Activated CD8-positive, alpha-beta memory T cell treated with anti-CD3 and anti-CD28 coated beads, Interleukin-2, amount 50 U/mL, for 48 hours (primary cell): ENCODE measurements around the gene TCF20.

ENCODE experiments used
- DNase-seq: peaks from one replicate; pipeline ENCODE4 v3.0.0-alpha.2; 2020

The TCF20 gene

DNA sequence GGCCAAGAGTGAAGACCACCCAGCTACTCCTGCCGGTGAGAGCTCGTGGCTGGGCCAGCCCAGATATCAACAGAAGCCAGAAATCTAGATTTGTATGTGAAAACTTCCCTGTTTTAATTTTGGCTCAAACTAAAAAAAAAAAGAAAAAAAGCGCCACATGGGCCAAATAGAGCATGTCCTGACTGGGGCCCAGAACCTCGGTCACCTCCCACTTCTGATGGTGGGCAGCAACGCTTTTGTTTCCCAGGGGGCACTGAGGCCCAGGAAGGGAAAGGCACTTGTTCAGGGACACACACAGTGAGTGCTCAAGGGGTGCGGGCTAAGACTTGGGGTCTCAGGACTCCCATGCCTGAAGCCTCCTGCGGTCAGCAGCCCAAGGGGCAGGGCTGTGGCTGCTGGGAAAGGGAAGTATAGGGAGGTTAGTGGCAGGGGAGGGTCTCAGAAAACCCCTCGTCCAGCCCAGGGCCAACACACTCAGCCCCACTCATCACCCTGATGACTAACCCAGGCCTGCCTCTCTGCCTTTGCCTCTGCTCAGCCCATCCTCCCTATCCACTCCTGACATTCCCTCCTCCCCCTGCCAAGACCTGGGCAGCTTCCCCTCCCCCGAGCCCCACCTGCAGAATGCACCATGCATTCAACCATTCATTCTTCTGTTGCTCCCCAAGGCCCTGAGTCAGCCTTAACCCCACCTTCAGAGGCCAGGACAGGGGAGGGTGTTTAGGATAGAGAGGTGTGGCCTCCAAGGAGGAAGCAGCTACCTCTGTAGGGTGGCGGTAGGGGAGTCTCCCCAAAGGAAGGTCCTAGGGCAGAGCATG is 30.0 kb upstream of the TCF20 start:
- DNase-seq, result peak; percentile 65

GRCh38 chr22:42299586-42300258 is 29.3 kb upstream of the TCF20 start:
- no peak for DNase-seq

DNA sequence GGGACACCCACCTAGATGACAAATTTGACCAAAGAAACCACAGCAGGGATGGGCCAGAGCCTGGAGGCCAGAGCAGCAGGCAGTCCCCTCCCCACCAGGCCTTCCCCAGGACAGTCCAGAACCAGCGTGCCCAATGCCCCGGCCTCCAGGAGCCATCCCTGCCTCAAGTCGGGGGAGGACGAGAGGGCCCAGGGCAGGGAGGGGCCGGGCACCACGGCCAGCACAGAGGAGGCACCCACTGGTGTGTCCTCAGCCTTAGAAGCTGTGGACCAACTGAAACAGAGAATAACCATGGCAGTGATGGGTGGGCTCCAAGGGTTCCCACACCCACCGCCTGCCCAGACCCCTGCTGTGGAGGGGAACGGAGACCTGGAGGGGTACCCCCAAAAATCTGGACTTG is 28.3 kb upstream of the TCF20 start:
- DNase-seq, result no peak

DNA sequence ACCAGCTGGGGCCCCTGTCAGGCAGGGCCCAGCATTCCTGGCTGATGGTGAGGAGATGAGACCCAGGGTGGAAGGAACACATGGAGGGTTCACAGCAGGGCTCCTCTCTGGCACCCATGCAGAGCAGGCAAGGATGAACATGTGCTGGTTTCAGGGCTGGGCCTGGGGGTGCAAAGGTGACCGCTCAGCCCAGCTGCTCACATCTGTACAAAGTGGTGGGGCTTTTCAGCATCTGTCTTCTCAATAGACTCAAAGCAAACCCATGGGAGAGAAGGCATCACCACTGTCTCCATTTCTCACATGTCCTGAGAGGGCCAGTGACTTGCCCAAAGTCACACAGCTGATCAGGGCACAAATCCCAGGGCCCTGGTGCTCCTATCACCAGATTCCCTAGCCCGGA is 27.3 kb upstream of the TCF20 start:
- no peak for DNase-seq

DNA sequence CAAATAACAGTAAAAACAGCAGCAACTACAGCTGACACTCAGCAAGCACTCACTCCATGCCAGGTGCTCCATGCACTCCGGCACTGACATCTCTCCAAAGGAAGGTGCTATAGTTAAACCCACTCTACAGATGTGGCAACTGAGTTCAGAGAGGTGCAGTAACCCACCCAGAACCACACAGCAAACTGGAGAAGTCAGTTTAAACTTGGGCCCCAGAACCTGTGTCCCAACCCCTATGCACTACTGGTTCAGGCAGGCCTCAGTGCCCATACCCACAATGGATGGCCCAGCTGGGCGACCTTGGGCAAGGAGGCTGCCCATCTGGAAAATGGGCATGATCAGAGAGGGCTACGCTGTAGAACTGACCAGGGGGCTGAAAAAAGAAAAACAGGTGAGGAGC is 26.4 kb upstream of the TCF20 start:
- DNase-seq, result no peak

DNA sequence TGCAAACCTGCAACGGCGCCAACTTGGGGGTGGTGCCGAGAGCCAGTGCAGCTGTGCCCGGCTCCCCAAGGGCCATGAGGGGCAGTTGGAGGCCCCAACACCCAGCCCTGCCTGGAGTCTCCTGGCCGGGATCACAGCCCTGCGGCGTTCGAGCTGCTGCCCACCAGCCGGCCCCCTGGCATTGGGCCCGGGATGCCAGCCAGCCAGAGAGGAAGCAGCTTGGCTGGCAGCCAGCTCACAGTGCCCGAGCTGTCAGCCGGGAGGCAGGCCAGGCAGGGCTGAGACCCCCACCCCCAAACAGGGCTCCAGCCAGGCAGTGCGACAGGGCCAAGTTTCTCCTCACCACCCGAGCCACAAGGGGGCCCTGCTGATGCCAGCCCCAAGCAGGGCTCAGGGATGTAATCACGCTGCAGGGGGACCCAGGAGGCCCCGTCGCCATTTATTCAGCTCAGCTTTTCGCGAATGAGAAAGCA is 26.0 kb upstream of the TCF20 start:
- no peak for DNase-seq

- DNase-seq, result no peak
Observed at GRCh38 chr22:42294034-42294985, 23.9 kb upstream of the TCF20 start.

- no peak for DNase-seq
Observed at GRCh38 chr22:42292732-42293520, 22.5 kb upstream of the TCF20 start.

DNA sequence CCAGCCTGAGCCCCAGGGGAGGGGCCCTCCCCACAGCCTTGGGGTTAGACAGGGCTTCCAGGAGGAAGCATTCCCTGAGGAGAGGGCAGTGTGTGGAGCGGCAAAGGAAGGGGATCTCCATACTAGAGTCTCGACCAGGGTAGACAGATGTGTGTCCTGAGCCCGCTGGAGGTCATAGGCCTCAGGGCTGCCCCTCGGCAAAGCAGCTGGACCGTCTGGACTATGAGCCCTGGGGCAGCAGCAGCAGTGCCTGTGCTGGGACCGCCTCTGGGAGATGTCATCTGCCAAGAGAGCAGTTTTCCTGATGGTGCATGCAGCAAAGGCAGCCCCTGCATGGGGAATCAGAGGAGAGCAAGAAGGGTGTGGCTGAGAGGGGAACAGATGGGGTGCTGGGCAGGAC is 20.8 kb upstream of the TCF20 start:
- no peak for DNase-seq

DNA sequence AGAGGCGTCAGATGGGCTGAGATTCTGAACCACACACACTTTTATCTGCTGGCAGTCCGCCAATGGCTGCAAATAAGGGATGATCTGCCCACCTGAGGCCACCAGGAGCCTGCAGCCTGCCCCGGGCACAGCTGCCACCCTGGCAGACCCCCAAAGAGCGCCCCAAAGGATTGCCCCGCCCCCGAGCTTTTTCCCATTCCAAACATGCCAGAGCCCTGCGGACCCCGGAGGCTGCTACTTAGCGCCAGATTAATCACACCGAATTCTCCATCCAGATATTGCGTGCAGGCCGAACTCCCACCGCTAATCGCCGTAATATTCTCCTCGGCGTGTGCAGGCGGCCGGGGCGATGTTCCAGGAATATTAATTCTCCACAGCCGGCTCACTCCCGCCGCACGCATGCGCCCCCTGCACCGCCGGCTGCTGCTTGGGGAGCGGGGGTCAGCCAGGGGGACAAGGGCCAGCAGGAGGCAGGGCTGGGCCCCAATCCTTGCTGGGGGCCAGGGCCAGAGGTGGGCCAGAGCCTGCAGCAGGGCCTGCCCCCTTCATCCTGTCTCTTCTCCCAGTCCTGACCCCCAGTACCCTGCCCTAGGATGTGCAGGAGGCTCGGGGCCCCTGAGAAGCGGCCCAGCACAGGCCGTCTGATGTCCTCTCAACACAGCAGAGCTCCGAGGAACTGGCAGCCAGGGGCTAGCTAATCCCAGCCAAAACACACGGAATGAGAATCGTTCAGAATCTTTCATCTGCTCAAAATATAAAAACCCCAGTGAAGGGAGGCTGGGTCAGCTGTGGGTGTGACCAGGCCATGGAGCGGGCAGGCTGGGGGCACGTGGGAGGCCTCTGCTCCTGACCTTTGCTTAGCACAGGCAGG is 19.5 kb upstream of the TCF20 start:
- no peak for DNase-seq

DNA sequence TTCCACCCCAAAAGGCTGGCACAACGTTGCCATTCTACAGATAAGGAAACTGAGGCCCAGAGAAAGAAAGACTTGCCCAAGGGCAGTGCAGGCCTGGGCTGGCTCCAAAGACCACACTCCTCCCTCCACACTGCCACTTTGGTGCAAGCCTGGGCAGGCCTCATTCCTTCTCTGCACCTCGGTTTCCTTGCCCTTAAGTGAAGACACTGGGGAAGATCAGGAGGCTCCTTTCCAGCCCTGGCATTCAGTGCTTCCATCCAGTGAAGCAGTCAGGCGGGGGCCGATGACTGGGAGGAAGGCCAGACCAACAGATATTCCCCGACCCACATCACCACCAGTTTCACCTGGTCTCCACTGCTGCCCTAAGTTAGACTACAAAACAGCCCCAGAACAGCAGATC is 18.3 kb upstream of the TCF20 start:
- DNase-seq, result no peak

DNA sequence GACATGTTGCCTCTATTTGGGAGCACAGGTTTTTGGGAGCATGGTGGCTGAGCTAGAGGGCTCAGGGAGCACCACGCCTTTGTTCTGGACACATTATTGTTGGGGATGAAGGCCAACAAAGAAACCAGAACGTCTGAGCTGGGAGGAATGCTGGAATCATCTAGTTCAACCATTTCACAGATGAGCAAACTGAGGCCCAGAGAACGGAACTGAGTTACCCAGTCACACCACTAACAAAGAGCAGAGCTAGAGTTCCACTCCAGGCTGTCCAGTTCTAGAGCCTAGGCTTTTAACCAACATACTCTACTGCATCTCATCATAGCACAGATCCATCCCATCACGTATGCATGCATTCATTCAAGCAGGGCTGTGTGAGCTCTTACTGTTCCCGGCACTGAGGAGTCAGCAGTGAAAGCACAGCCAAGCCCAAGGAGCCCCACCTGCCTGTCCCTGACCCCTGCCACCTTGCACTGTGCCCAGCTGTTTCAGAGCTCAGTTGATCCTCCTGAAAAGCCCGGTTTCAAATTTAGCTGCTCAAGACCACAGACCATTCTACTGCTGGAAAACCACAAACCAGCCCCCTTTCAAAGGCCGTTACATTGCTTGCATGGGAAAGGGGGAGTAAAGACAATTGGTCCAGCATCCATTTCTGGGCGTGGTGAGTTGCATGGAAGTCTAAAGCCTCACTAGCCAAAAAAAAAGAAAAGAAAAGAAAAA is 16.9 kb upstream of the TCF20 start:
- DNase-seq, result no peak

GRCh38 chr22:42286205-42286604 is 15.8 kb upstream of the TCF20 start:
- DNase-seq, result no peak

- DNase-seq, result no peak
Observed at GRCh38 chr22:42285604-42286003, 15.2 kb upstream of the TCF20 start.

DNA sequence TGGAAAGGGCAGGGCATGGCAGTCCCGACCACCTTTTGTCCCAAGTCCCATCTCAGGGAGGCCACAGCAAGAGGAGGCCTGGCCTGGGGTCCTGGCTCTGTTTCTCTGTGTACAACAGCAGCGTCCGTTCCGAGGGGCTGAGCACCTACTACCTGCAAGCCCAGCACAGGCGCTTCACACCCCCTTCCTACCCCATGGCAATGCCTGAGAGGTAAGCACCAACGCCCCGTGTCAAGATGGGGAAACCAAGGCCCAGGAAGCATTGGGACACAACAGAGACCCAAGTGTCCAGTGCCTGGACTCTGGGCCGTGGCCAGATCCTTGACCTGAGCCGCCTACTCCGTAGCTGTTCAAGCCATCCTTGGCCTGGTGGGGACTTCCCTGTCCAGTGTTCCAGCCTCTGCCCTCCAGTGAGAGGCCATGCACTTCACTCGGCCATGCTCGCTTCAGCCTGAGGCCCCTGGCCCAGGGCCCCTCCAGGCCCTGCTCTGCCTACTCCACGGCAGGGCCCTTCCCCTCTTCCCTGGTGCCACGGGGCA is 14.3 kb upstream of the TCF20 start:
- DNase-seq, result no peak

- no peak for DNase-seq
Observed at GRCh38 chr22:42284202-42284591, 13.7 kb upstream of the TCF20 start.

DNA sequence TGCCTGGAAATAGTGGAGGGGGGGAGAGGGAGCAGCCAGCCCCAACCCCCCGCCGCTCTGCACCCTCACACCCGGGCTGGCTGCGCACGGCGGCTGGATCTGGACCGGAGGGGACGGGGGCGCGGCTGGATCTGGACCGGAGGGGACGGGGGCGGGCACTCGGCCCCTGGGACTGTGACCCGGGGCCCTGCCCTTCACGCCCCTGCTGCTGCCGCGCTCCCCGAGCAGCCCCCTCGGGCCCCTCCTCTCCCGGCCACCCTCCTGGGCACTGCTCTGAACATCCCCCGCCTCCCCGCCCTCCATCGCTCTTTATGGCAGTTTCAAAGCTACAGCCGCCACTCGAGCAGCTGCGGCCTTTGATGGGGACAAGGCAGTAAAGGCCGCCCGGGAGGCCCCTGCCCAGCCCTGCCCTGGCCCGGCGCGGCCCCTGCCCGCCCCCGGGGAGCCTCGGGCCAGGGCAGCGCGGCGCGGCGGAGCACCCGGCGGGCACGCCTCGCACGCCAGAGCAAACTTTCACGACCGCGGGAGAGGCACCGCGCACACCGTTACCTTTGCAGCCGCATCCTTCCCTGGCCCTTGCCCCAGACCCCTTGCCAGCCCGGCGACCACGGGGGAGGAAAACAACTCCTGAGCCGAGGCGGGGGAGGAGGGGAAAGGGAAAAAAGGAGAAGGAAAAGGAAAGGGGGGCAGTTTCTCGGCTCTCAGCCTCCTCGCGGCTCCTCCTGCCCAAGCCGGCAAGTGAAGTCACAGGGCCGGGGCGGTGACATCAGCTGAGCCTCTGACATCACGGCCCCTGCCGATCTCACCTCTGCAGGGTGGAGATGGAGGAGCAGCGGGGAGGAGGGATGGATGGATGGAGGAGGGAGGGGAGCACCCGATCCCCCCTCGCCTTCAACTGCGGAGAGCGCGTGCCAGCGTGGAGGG is 13.1 kb upstream of the TCF20 start:
- DNase-seq, result peak; percentile 71

DNA sequence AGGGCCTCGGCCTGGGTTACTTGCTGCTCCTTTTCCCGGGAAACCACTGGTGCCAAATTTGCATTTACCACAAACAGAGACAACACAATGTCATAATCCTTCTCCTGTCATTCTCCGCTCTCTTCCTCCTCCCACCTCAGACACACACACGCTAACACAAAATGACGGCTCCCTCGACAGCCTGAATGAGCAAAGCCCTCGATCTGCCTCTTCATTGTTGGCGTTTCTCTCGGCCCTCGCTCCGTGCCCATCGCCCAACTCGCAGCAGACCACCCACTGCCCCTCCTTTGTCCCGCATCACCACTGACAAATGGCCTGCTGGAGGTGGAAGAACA is 12.5 kb upstream of the TCF20 start:
- DNase-seq, result no peak

DNA sequence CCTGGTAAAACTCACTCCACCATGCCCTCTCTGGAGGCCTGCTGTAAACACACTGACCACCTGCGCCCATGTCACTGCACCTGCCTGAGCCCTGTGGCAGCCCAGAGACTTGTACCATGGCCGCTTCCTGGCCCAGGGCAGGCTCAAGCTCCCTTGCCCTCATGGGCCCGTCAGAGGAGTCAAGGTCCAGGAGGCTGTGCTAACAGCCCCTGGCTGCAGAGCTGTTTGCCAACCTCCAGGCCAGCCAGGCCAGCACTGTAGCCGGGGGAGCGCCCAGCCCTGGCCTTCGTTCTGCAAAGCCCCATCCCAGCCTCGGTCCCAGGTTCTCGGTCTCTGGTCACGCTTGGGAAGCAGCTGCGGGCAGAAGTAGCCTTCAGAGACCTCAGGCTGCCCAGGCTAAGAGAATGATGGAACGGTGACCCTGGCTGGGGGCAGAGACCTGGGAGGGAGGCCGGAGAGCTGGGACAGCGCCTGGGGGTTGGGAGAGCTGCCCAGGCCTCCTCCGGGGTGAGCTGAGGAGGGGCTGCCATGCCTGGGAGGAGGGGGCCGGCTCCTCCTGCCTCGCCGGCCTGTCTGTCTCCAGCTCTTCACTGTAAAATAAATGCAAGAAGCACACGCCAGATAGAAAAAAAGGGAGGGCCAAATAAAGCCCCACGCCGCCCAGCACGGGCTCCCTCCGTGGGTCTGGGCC is 11.9 kb upstream of the TCF20 start:
- DNase-seq, result no peak
